Pancreas (tissue), 10 donors: ENCODE data around the gene NPDC1. TPM values are rescaled to one million over a fixed set of nuclear protein-coding genes. Genes with fewer than 3 reads are reported as not detected.

Source experiments
- ATAC-seq, 4 donors: fragments of 200-7000 bp; cut with Tn5 transposase; one replicate each; pipeline versions ENCODE4 v1.8.0 to v1.9.1; 2020; ENCODE audit warnings: mild to moderate bottlenecking in 4 of 4, moderate library complexity in 4 of 4
- DNase-seq, 6 donors: peaks; one replicate each; pipeline ENCODE4 v3.0.0-alpha.2; 2020
- FAIRE-seq: peaks from 2 replicates; lab custom pipeline; 2012; peaks lifted over from hg19 to GRCh38; lab: Jason Lieb, UNC
- H3K27ac ChIP-seq, 4 donors: fragments of 200-600 bp; sonication (generic); 1 replicate in 3 of 4; 2 replicates in 1 of 4; pipeline versions ENCODE4 v1.5.0 to v1.8.0; 2020
- H3K27me3 ChIP-seq, 4 donors: fragments of 200-600 bp; one replicate each; pipeline ENCODE4 v1.8.0; 2021
- H3K36me3 ChIP-seq, 3 donors: fragments of 200-600 bp; sonication (generic) in 1 of 3; one replicate each; pipeline versions ENCODE4 v1.5.0 to v1.8.0; 2020 to 2021
- H3K4me1 ChIP-seq, 3 donors: fragments of 200-600 bp; one replicate each; pipeline ENCODE4 v1.8.0; 2021
- H3K4me3 ChIP-seq, 4 donors: fragments of 200-600 bp; sonication (generic) in 2 of 4; one replicate each; pipeline versions ENCODE4 v1.5.0 to v1.8.0; 2020 to 2021
- H3K9me3 ChIP-seq, 4 donors: fragments of 200-600 bp; one replicate each; pipeline ENCODE4 v1.8.0; 2021
- CTCF ChIP-seq, 4 donors: fragments of 200-600 bp; sonication (generic) in 3 of 4; IDR thresholded peaks; one replicate each; pipeline versions ENCODE4 v1.5.0 to v1.8.0; 2021; ENCODE audit warnings: antibody characterized with exemption in 4 of 4
- WGBS, 2 donors: extraction: QIAGEN DNeasy Blood & Tissue Kit; methylation state at CpG; one replicate each; pipeline ENCODE4 v1.1.7; 2013; 5-methylcytosine and 5-hydroxymethylcytosine counted together
- intact Hi-C, 3 donors: fragments of 100-400 bp; cut with DNase I; formaldehyde crosslinking; loops; one replicate each; pipeline versions ENCODE4 v1.11.1 to v1.14.2; 2022
- polyA plus RNA-seq, 2 donors: library from polyadenylated mRNA; stranded (reverse); fragments of 200-250 nt; gene quantifications; one replicate each; pipeline ENCODE4 v1.2.3, GENCODE V29; 2013
- total RNA-seq, 6 donors: library from RNA; stranded (reverse); fragmentation: NEBNext Ultra II Directional in 4 of 6; extraction: Animal tissue kit (Norgen Biotek cat#: 25700) in 4 of 6; gene quantifications; one replicate each; pipeline versions ENCODE4 v1.2.1 to v1.2.4, GENCODE V29; 2021 to 2023
- donor health status: healthy with polysubstance abuse.
- donor health status: DM: no; HTN: no; CAD: no; lungs with moderate emphysema.
- donor health status: DM: no; HTN: no; CAD: no.
- donor health status: control.
- donor health status: control.
- donor health status: Bipolar disorder and iron deficiency.
- donor health status: DM: yes; HTN: yes; CAD: no.
- donor health status: DM: no; HTN: no; CAD: no.
- donor health status: DM: no; HTN: no; CAD: no.
- donor health status: DM: yes; HTN: yes; CAD: no.

The NPDC1 gene
- total and polyA plus RNA-seq, 8 donors = 31.5 to 328 (median 47.5) TPM

- intact Hi-C loops = no loop called here
- Histone ChIP-seq H3K36me3 (no peaks in the 10 kb centered on the region), H3K4me3 (peak overlapping the region in 2 of 4 donors; percentile 30 to 49), H3K27me3 (no peaks in the 10 kb centered on the region), H3K27ac (peak overlapping the region; percentile 54 to 86 (median 78)), H3K9me3 (no peaks in the 10 kb centered on the region), H3K4me1 (peaks cover 0 to 13% (median 13%) of the 10 kb centered on the region in 3 donors)
- DNase-seq = peak in 3 of 6 donors; percentile 54 to 83 (median 62)
- 5% methylated on average over 5 to 6 of the region's 6 CpGs for WGBS, 2 donors
- ATAC-seq = peak; percentile 50 to 61 (median 52)
- FAIRE-seq = no peak
- peak in 1 of 4 donors; percentile 11 for TF ChIP-seq CTCF (IDR thresholded peaks at IDR 0.05)
These were observed 24.9 kb upstream of the NPDC1 start for GRCh38 chr9:137070906-137071275.

- no peaks in the 10 kb centered on the region for H3K36me3 ChIP-seq
- no peak for FAIRE-seq
- peak; percentile 85 to 96 (median 88) for DNase-seq
- WGBS, 2 donors = 0% methylated on average over 45 to 74 of the region's 74 CpGs
- no peak for TF ChIP-seq CTCF (IDR thresholded peaks at IDR 0.05)
- ATAC-seq = peak; percentile 88 to 93 (median 90)
- no peaks in the 10 kb centered on the region for H3K27me3 ChIP-seq
- H3K4me3 ChIP-seq = peak within 1 kb of the TSS; percentile 10 to 49 (median 26)
- no peaks in the 10 kb centered on the region for H3K9me3 ChIP-seq
- peaks cover 0 to 13% (median 13%) of the 10 kb centered on the region in 3 donors for H3K4me1 ChIP-seq
- peak within 1 kb of the TSS; percentile 54 to 86 (median 78) for H3K27ac ChIP-seq
- intact Hi-C loops = no loop called here
These were observed 24.4 kb upstream of the NPDC1 start, which contains the start of gene SAPCD2 for GRCh38 chr9:137070201-137070905. Gene SAPCD2, minus strand, starts transcription at chr9:137070557. Its CDS starts 97 bp downstream, at chr9:137070460.

GRCh38 chr9:137069508-137070091 is 23.6 kb upstream of the NPDC1 start:
- FAIRE-seq (no peak), DNase-seq (peak in 3 of 6 donors; percentile 20 to 85 (median 44)), ATAC-seq (no peak)
- WGBS, 2 donors = 7 to 8% methylated on average over 48 to 52 of the region's 52 CpGs
- H3K27ac ChIP-seq = no peak overlapping the region
- H3K9me3 ChIP-seq = no peaks in the 10 kb centered on the region
- H3K4me1 ChIP-seq = peaks cover 0 to 13% (median 13%) of the 10 kb centered on the region in 3 donors
- intact Hi-C loops = no loop called here
- TF ChIP-seq CTCF (IDR thresholded peaks at IDR 0.05) = no peak
- H3K36me3 ChIP-seq = no peaks in the 10 kb centered on the region
- peak overlapping the region in 1 of 4 donors; percentile 49 for H3K4me3 ChIP-seq
- H3K27me3 ChIP-seq = no peaks in the 10 kb centered on the region

GRCh38 chr9:137068539-137069507 is 22.8 kb upstream of the NPDC1 start:
- Histone ChIP-seq H3K9me3 (no peaks in the 10 kb centered on the region), H3K36me3 (no peaks in the 10 kb centered on the region), H3K4me3 (no peak overlapping the region), H3K27me3 (no peaks in the 10 kb centered on the region), H3K4me1 (peaks cover 0 to 13% (median 13%) of the 10 kb centered on the region in 3 donors), H3K27ac (no peak overlapping the region)
- FAIRE-seq = no peak
- DNase-seq = peak in 3 of 6 donors; percentile 27 to 74 (median 46)
- intact Hi-C loops = no loop called here
- no peak for TF ChIP-seq CTCF (IDR thresholded peaks at IDR 0.05)
- ATAC-seq = no peak
- 81 to 87% methylated on average over 16 to 17 of the region's 17 CpGs for WGBS, 2 donors
